ENCODE data around the gene ZNF567.

- TF ChIP-seq CTCF (conservative IDR thresholded peaks at IDR 0.05; ENCODE audit: low read length) (no peak), EZH2phosphoT487 (IDR thresholded peaks at IDR 0.05; ENCODE audit: borderline replicate concordance) (no peak)
Measured at GRCh38 chr19:36652958-36653357, 34.5 kb upstream of the ZNF567 start.

Data from Loucy (cell line).